ENCODE measurements around the gene ROM1.

- TF ChIP-seq POLR2AphosphoS5 (IDR thresholded peaks at IDR 0.05) (peak; percentile 86 to 98 (median 94)), EP300 (IDR thresholded peaks at IDR 0.05) (peak; percentile 79)
- TF ChIP-seq, protein P1, sequence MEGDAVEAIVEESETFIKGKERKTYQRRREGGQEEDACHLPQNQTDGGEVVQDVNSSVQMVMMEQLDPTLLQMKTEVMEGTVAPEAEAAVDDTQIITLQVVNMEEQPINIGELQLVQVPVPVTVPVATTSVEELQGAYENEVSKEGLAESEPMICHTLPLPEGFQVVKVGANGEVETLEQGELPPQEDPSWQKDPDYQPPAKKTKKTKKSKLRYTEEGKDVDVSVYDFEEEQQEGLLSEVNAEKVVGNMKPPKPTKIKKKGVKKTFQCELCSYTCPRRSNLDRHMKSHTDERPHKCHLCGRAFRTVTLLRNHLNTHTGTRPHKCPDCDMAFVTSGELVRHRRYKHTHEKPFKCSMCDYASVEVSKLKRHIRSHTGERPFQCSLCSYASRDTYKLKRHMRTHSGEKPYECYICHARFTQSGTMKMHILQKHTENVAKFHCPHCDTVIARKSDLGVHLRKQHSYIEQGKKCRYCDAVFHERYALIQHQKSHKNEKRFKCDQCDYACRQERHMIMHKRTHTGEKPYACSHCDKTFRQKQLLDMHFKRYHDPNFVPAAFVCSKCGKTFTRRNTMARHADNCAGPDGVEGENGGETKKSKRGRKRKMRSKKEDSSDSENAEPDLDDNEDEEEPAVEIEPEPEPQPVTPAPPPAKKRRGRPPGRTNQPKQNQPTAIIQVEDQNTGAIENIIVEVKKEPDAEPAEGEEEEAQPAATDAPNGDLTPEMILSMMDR (IDR thresholded peaks at IDR 0.05): peak in 1 of 7 experiments; percentile 46
Measured at GRCh38 chr11:62621567-62622470, 8.8 kb downstream of the ROM1 start, which contains the start of gene B3GAT3.

Data from stomach (tissue), 4 donors.